Left ventricle myocardium inferior (tissue), 1 donor: ENCODE results near the gene PALS1. TPM values are rescaled to one million over a fixed set of nuclear protein-coding genes. Genes with fewer than 3 reads are reported as not detected.

Experiments used
- DNase-seq: peaks from one replicate; pipeline ENCODE4 v3.0.0-alpha.2; 2020
- H3K27ac ChIP-seq: fragments of 200-600 bp; replicated peaks from 2 replicates; pipeline ENCODE4 v1.8.0; 2021
- H3K27me3 ChIP-seq: fragments of 200-600 bp; 2 replicates; pipeline ENCODE4 v1.8.0; 2021; ENCODE audit warnings: low read depth
- H3K36me3 ChIP-seq: fragments of 200-600 bp; 2 replicates; pipeline ENCODE4 v1.8.0; 2021
- H3K4me1 ChIP-seq: fragments of 200-600 bp; 2 replicates; pipeline ENCODE4 v1.8.0; 2021
- H3K4me3 ChIP-seq: fragments of 200-600 bp; 2 replicates; pipeline ENCODE4 v1.8.0; 2021; ENCODE audit warnings: mild to moderate bottlenecking, moderate library complexity
- H3K9me3 ChIP-seq: fragments of 200-600 bp; replicated peaks from 2 replicates; pipeline ENCODE4 v1.8.0; 2021
- CTCF ChIP-seq: fragments of 200-600 bp; IDR thresholded peaks from 2 replicates; pipeline ENCODE4 v1.8.0; 2021; ENCODE audit warnings: antibody characterized with exemption, mild to moderate bottlenecking, borderline replicate concordance
- intact Hi-C: fragments of 100-400 bp; cut with micrococcal nuclease; formaldehyde crosslinking; loops from one replicate; pipeline ENCODE4 v1.11.0; 2022
- total RNA-seq: library from RNA; stranded (reverse); fragmentation: NEBNext Ultra II Directional; extraction: Animal tissue kit (Norgen Biotek cat#: 25700); gene quantifications from one replicate; pipeline ENCODE4 v1.2.1, GENCODE V29; 2021
- donor health status: DM: no; HTN: yes; CAD: no; lungs with severe emphysema.

The PALS1 gene
- total RNA-seq, 1 donor from 2014 or later: 14.3 TPM

- no peaks in the 10 kb centered on the region for H3K27me3 ChIP-seq
- no peaks in the 10 kb centered on the region for H3K36me3 ChIP-seq
- no peaks in the 10 kb centered on the region for H3K9me3 ChIP-seq
- no peak overlapping the region for H3K27ac ChIP-seq
- intact Hi-C loops: no loop called here
- H3K4me3 ChIP-seq: no peak overlapping the region
- DNase-seq: no peak
- no peaks in the 10 kb centered on the region for H3K4me1 ChIP-seq
- no peak for TF ChIP-seq CTCF
These were observed 12.8 kb upstream of the PALS1 start for GRCh38 chr14:67228325-67228984.

- intact Hi-C loops: no loop called here
- DNase-seq: no peak
- no peaks in the 10 kb centered on the region for H3K36me3 ChIP-seq
- H3K9me3 ChIP-seq: no peaks in the 10 kb centered on the region
- no peak overlapping the region for H3K4me3 ChIP-seq
- no peak overlapping the region for H3K27ac ChIP-seq
- no peak for TF ChIP-seq CTCF
- H3K27me3 ChIP-seq: no peaks in the 10 kb centered on the region
- H3K4me1 ChIP-seq: no peaks in the 10 kb centered on the region
These were observed 9.2 kb upstream of the PALS1 start for GRCh38 chr14:67232066-67232465.

GRCh38 chr14:67232621-67233020 is 8.6 kb upstream of the PALS1 start:
- no peak for TF ChIP-seq CTCF
- no peak overlapping the region for H3K4me3 ChIP-seq
- intact Hi-C loops: no loop called here
- no peaks in the 10 kb centered on the region for H3K9me3 ChIP-seq
- H3K27ac ChIP-seq: no peak overlapping the region
- no peaks in the 10 kb centered on the region for H3K4me1 ChIP-seq
- H3K36me3 ChIP-seq: no peaks in the 10 kb centered on the region
- H3K27me3 ChIP-seq: no peaks in the 10 kb centered on the region
- DNase-seq: no peak

GRCh38 chr14:67237591-67237990 is 3.6 kb upstream of the PALS1 start:
- Histone ChIP-seq H3K27ac (no peak overlapping the region), H3K27me3 (no peaks in the 10 kb centered on the region), H3K9me3 (no peaks in the 10 kb centered on the region), H3K36me3 (no peaks in the 10 kb centered on the region), H3K4me3 (no peak overlapping the region), H3K4me1 (peaks cover 20% of the 10 kb centered on the region)
- intact Hi-C loops: no loop called here
- no peak for DNase-seq
- no peak for TF ChIP-seq CTCF

GRCh38 chr14:67239582-67239981 is 1.7 kb upstream of the PALS1 start:
- no peaks in the 10 kb centered on the region for H3K36me3 ChIP-seq
- no peaks in the 10 kb centered on the region for H3K27me3 ChIP-seq
- intact Hi-C loops: no loop called here
- H3K9me3 ChIP-seq: no peaks in the 10 kb centered on the region
- TF ChIP-seq CTCF: no peak
- no peak overlapping the region for H3K4me3 ChIP-seq
- no peak for DNase-seq
- H3K27ac ChIP-seq: no peak overlapping the region
- peaks cover 26% of the 10 kb centered on the region for H3K4me1 ChIP-seq
